Kidney capillary endothelial cell (primary cell): ENCODE results near the gene XXYLT1.
"Not testable (repeated sequence)": the region's sequence is repeated elsewhere in the genome, so short reads cannot be mapped to it uniquely, and the experiment has no call there.

Experiments
- DNase-seq: peaks from one replicate; pipeline ENCODE4 v3.0.0-alpha.2; 2018; ENCODE audit warnings: low spot score

XXYLT1 gene

GRCh38 chr3:195096484-195097330 is 174.3 kb downstream of the XXYLT1 start:
- no peak for DNase-seq

- DNase-seq: no peak
Measured at GRCh38 chr3:195096053-195096452, 174.9 kb downstream of the XXYLT1 start.

GRCh38 chr3:195095704-195096036 is 175.3 kb downstream of the XXYLT1 start:
- DNase-seq: no peak

GRCh38 chr3:195095035-195095703 is 175.8 kb downstream of the XXYLT1 start:
- no peak for DNase-seq

- no peak for DNase-seq
Measured at GRCh38 chr3:195094191-195094921, 176.6 kb downstream of the XXYLT1 start.

- DNase-seq: no peak
Measured at GRCh38 chr3:195093731-195094130, 177.2 kb downstream of the XXYLT1 start.

- not testable (repeated sequence) for DNase-seq
Measured at GRCh38 chr3:195087840-195088601, 182.9 kb downstream of the XXYLT1 start.

- DNase-seq: no peak
Measured at GRCh38 chr3:195087328-195087727, 183.6 kb downstream of the XXYLT1 start.

GRCh38 chr3:195086885-195087284 is 184.1 kb downstream of the XXYLT1 start:
- DNase-seq: no peak

- DNase-seq: no peak
Measured at GRCh38 chr3:195086341-195086740, 184.6 kb downstream of the XXYLT1 start.

GRCh38 chr3:195085356-195086130 is 185.4 kb downstream of the XXYLT1 start:
- DNase-seq: no peak

GRCh38 chr3:195084746-195085145 is 186.2 kb downstream of the XXYLT1 start:
- DNase-seq: no peak

- no peak for DNase-seq
Measured at GRCh38 chr3:195083659-195084058, 187.3 kb downstream of the XXYLT1 start.

GRCh38 chr3:195082811-195083210 is 188.1 kb downstream of the XXYLT1 start:
- DNase-seq: no peak

GRCh38 chr3:195081242-195081963 is 189.6 kb downstream of the XXYLT1 start:
- DNase-seq: no peak

GRCh38 chr3:195080571-195081151 is 190.3 kb downstream of the XXYLT1 start:
- DNase-seq: no peak

- peak; percentile 58 for DNase-seq
Measured at GRCh38 chr3:195080125-195080524, 190.8 kb downstream of the XXYLT1 start.

- DNase-seq: no peak
Measured at GRCh38 chr3:195079636-195080035, 191.3 kb downstream of the XXYLT1 start.

- DNase-seq: no peak
Measured at GRCh38 chr3:195078891-195079440, 192.0 kb downstream of the XXYLT1 start.
